Adrenal gland (tissue), 12 donors: ENCODE data around the gene STK39. TPM values are rescaled to one million over a fixed set of nuclear protein-coding genes. Genes with fewer than 3 reads are reported as not detected.

Experiments
- DNase-seq, 7 donors: peaks; one replicate each; pipeline ENCODE4 v3.0.0-alpha.2; 2019 to 2020
- H3K27ac ChIP-seq, 5 donors: fragments of 200-600 bp; sonication (generic) in 4 of 5; 1 replicate in 3 of 5; 2 replicates in 2 of 5; pipeline versions ENCODE4 v1.5.1 to v1.8.0; 2016 to 2020; ENCODE audit warnings: mild to moderate bottlenecking in 1 of 5
- H3K27me3 ChIP-seq: fragments of 200-600 bp; 2 replicates; pipeline ENCODE4 v1.8.0; 2021
- H3K36me3 ChIP-seq, 2 donors: fragments of 200-600 bp; replicated peaks in 1 of 2; 1 replicate in 1 of 2; 2 replicates in 1 of 2; pipeline versions ENCODE4 v1.5.1 to v1.8.0; 2018 to 2022
- H3K4me1 ChIP-seq, 2 donors: fragments of 200-600 bp; replicated peaks in 1 of 2; 1 replicate in 1 of 2; 2 replicates in 1 of 2; pipeline versions ENCODE4 v1.5.1 to v1.8.0; 2018 to 2021
- H3K4me3 ChIP-seq, 4 donors: fragments of 200-600 bp; sonication (generic) in 3 of 4; one replicate each; pipeline ENCODE4 v1.5.1; 2016 to 2018
- H3K9me3 ChIP-seq, 3 donors: fragments of 200-600 bp; sonication (generic) in 1 of 3; replicated peaks in 1 of 3; 1 replicate in 2 of 3; 2 replicates in 1 of 3; pipeline versions ENCODE4 v1.5.1 to v1.8.0; 2016 to 2021
- POLR2A ChIP-seq, 2 donors: fragments of 450-650 bp; IDR thresholded peaks; one replicate each; pipeline ENCODE4 v1.6.1; 2017; ENCODE audit warnings: antibody characterized with exemption in 2 of 2, mild to moderate bottlenecking in 2 of 2, moderate library complexity in 1 of 2
- WGBS, 4 donors: extraction: QIAGEN DNeasy Blood & Tissue Kit in 2 of 4; methylation state at CpG; one replicate each; pipeline versions ENCODE4 v1.1.5 to v1.1.7; 2013 to 2017; 5-methylcytosine and 5-hydroxymethylcytosine counted together
- intact Hi-C, 2 donors: fragments of 100-400 bp; cut with DNase I; formaldehyde crosslinking; loops; one replicate each; pipeline versions ENCODE4 v1.14.1 to v1.15.0; 2022 to 2023
- polyA plus RNA-seq, 3 donors: library from polyadenylated mRNA; stranded (reverse); fragments of 200-250 nt in 2 of 3; fragments of 350-450 nt in 1 of 3; fragmentation: Illumina TruSeq in 1 of 3; extraction: RNeasy Lipid Tissue Mini Kit (QIAGEN cat#74804) in 1 of 3; gene quantifications; one replicate each; pipeline ENCODE4 v1.2.3, GENCODE V29; 2013 to 2014
- total RNA-seq, 9 donors: library from RNA; depleted of rRNA in 4 of 9; stranded (reverse); fragments of >200 nt in 4 of 9; fragments of 120-200 nt in 1 of 9; fragmentation: NEBNext Ultra II Directional in 1 of 9; extraction: Animal tissue kit (Norgen Biotek cat#: 25700) in 1 of 9; gene quantifications; one replicate each; pipeline versions ENCODE4 v1.1.0 to v1.2.4, GENCODE V29; 2013 to 2023
- TF ChIP-seq, protein P1 (sequence below), 6 experiments: fragments of 450-650 bp in 4 of 6; fragments of 200-600 bp in 2 of 6; sonication (generic) in 1 of 6; IDR thresholded peaks; 1 replicate in 5 of 6; 2 replicates in 1 of 6; pipeline versions ENCODE4 v1.5.1 to v1.8.0; 2016 to 2021; ENCODE audit warnings: antibody characterized with exemption in 6 of 6, mild to moderate bottlenecking in 2 of 6, moderate library complexity in 1 of 6
- donor health status: healthy with polysubstance abuse.
- donor health status: Bipolar disorder and iron deficiency.
- donor health status: DM: yes; HTN: yes; CAD: no.
- donor health status: DM: no; HTN: no; CAD: no.
- donor health status: DM: no; HTN: no; CAD: no.
- donor health status: DM: yes; HTN: yes; CAD: no.

Gene STK39
- total and polyA plus RNA-seq, 12 donors = 2.4 to 11.1 (median 5.8) TPM

DNA sequence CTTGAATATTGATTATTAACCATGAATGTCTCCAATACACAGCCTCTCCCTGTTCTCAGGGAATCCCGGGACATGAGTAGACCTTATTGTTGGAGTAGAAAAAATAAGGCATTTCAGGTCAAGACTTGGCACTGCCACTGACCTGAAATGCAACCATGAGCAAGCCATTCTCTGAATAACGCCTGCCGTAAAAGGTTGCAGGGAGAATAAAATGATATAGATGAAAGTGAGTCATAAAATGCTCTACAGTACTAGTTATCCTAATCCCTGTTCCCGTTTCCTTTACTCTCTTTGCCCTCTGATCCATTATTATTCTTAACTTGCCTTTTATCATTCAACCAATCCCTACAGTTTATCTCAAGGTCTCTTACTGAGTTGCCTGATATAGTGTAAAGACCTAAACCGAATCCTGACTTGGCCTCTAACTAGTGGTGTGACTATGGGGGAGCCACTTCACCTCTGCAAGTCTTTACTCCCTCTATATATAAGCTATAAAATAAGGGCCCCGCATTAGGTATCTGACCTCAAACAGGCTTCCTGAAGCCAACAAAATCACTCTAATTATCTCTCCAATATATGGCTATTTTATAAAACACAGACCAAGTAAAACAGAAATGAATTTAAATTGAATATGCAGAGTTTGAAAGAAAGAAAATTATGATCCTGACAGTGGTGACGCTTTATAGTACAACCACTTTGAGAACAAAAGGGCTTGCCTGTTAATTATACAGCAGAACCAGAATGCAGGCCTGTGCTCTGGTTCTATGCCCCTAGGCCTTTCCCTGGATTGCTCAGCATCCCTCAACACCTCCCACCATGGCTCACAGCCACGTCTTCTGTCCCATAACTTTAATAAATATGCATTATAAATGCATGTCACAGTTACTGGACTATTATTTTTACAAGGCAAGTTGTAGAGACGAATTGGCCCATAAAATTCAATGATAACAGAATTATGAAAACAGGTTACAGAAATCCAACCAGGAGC, 183.1 kb downstream of the STK39 start:
- WGBS, 4 donors = 89 to 92% (median 91%) methylated on average over 9 of the region's 9 CpGs
- Histone ChIP-seq H3K36me3 (no peaks in the 10 kb centered on the region), H3K4me3 (no peak overlapping the region), H3K27me3 (no peaks in the 10 kb centered on the region), H3K9me3 (no peaks in the 10 kb centered on the region), H3K27ac (no peak overlapping the region), H3K4me1 (peaks cover 0 to 8% of the 10 kb centered on the region in 2 donors)
- no peak for DNase-seq
- intact Hi-C loops = no loop called here
- TF ChIP-seq, protein P1, sequence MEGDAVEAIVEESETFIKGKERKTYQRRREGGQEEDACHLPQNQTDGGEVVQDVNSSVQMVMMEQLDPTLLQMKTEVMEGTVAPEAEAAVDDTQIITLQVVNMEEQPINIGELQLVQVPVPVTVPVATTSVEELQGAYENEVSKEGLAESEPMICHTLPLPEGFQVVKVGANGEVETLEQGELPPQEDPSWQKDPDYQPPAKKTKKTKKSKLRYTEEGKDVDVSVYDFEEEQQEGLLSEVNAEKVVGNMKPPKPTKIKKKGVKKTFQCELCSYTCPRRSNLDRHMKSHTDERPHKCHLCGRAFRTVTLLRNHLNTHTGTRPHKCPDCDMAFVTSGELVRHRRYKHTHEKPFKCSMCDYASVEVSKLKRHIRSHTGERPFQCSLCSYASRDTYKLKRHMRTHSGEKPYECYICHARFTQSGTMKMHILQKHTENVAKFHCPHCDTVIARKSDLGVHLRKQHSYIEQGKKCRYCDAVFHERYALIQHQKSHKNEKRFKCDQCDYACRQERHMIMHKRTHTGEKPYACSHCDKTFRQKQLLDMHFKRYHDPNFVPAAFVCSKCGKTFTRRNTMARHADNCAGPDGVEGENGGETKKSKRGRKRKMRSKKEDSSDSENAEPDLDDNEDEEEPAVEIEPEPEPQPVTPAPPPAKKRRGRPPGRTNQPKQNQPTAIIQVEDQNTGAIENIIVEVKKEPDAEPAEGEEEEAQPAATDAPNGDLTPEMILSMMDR (IDR thresholded peaks at IDR 0.05) = no peak
- TF ChIP-seq POLR2A (IDR thresholded peaks at IDR 0.05) = no peak

DNA sequence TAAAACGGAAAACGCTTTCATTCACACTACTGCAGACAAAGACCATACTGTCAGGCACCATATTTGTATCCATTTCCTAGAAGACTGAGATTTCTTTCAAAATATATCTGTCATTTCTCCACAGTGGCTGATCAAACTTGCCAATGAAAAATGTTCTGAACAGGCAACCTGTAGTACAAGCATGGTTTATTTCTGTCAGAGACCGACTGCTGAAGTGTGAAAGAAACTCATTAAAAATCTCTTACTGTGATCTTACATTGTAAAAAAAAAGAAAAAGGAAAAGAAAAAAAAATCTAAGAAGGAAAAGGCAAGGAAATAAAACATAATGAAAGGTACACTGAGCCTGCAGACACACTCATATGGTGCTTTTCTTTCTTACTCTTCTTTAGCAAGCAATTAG, 184.5 kb downstream of the STK39 start:
- intact Hi-C loops = no loop called here
- 91 to 97% (median 93%) methylated on average over 3 of the region's 3 CpGs for WGBS, 4 donors
- no peaks in the 10 kb centered on the region for H3K36me3 ChIP-seq
- H3K9me3 ChIP-seq = no peaks in the 10 kb centered on the region
- H3K4me1 ChIP-seq = peaks cover 0 to 8% of the 10 kb centered on the region in 2 donors
- H3K4me3 ChIP-seq = no peak overlapping the region
- TF ChIP-seq, protein P1 (IDR thresholded peaks at IDR 0.05) = no peak
- TF ChIP-seq POLR2A (IDR thresholded peaks at IDR 0.05) = no peak
- H3K27me3 ChIP-seq = no peaks in the 10 kb centered on the region
- no peak for DNase-seq
- H3K27ac ChIP-seq = no peak overlapping the region

DNA sequence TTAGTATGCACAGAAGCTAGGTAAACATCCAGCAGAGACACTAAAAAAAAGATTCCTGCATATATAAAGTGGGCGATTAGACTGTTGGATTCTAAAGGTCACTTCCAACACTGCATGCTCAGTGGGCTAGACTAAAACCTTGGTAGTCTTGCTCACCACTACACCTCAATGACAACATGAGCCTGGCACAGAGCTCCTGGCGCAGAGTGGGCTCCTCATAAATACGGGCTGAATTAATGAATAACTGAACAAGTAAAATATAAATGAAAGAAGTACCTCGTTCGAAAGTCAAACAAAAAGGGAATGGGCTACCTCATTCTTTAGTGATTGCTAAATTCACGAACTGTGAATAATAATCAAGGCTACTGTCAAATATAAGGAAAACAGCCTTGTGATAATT, 185.3 kb downstream of the STK39 start:
- Histone ChIP-seq H3K4me1 (peaks cover 0 to 8% of the 10 kb centered on the region in 2 donors), H3K9me3 (no peaks in the 10 kb centered on the region), H3K4me3 (no peak overlapping the region), H3K27ac (no peak overlapping the region), H3K27me3 (no peaks in the 10 kb centered on the region), H3K36me3 (no peaks in the 10 kb centered on the region)
- TF ChIP-seq, protein P1 (IDR thresholded peaks at IDR 0.05) = no peak
- TF ChIP-seq POLR2A (IDR thresholded peaks at IDR 0.05) = no peak
- no peak for DNase-seq
- intact Hi-C loops = no loop called here
- 92 to 97% (median 95%) methylated on average over 6 of the region's 6 CpGs for WGBS, 4 donors

DNA sequence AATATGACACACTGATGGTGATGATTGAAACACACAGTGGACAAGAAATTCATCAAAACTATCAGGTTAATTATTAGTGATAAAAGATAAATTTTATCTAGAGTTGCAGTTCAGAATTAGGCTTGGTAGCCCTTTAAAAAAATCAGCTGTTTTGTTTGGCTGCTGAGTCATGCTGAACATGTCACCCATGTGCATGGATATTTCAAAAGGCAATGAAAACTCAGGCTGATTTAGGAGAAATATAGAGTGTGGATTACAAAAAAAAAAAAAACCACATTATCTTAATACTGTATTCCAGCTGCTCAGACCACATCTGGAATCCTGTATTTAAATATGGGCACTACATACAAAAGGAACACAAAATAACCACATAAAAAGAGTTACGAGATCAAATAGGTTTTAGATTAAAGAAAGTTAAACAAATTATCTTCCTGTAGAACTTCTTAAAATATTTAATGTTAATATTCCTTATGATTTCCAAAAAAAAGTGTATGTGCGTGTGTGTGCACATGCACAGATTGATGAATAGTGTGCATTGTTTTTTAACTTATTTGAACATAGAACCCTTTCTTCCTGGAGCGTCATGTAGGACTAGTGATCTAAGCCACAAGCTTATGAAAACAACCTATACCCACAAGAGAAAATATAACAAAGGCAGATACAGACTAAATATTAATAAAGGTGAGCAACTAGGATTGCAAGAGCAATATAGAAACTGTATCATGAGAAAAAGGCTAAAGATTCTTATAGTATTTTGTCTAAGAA, 186.2 kb downstream of the STK39 start:
- DNase-seq = no peak
- no peaks in the 10 kb centered on the region for H3K9me3 ChIP-seq
- no peak overlapping the region for H3K27ac ChIP-seq
- no peak overlapping the region for H3K4me3 ChIP-seq
- no peaks in the 10 kb centered on the region for H3K36me3 ChIP-seq
- H3K4me1 ChIP-seq = peaks cover 0 to 8% of the 10 kb centered on the region in 2 donors
- intact Hi-C loops = no loop called here
- H3K27me3 ChIP-seq = no peaks in the 10 kb centered on the region
- no peak for TF ChIP-seq POLR2A (IDR thresholded peaks at IDR 0.05)
- TF ChIP-seq, protein P1 (IDR thresholded peaks at IDR 0.05) = no peak
- WGBS, 4 donors = 92 to 96% (median 94%) methylated on average over 3 of the region's 3 CpGs
